Femur (tissue), 1 donor: ENCODE data around the gene ARIH1.
"Not testable (repeated sequence)": the region's sequence is repeated elsewhere in the genome, so short reads cannot be mapped to it uniquely, and the experiment has no call there.

Experiments
- DNase-seq: peaks from one replicate; pipeline ENCODE4 v3.0.0-alpha.2; 2017

The ARIH1 gene, protein sequence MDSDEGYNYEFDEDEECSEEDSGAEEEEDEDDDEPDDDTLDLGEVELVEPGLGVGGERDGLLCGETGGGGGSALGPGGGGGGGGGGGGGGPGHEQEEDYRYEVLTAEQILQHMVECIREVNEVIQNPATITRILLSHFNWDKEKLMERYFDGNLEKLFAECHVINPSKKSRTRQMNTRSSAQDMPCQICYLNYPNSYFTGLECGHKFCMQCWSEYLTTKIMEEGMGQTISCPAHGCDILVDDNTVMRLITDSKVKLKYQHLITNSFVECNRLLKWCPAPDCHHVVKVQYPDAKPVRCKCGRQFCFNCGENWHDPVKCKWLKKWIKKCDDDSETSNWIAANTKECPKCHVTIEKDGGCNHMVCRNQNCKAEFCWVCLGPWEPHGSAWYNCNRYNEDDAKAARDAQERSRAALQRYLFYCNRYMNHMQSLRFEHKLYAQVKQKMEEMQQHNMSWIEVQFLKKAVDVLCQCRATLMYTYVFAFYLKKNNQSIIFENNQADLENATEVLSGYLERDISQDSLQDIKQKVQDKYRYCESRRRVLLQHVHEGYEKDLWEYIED

DNA sequence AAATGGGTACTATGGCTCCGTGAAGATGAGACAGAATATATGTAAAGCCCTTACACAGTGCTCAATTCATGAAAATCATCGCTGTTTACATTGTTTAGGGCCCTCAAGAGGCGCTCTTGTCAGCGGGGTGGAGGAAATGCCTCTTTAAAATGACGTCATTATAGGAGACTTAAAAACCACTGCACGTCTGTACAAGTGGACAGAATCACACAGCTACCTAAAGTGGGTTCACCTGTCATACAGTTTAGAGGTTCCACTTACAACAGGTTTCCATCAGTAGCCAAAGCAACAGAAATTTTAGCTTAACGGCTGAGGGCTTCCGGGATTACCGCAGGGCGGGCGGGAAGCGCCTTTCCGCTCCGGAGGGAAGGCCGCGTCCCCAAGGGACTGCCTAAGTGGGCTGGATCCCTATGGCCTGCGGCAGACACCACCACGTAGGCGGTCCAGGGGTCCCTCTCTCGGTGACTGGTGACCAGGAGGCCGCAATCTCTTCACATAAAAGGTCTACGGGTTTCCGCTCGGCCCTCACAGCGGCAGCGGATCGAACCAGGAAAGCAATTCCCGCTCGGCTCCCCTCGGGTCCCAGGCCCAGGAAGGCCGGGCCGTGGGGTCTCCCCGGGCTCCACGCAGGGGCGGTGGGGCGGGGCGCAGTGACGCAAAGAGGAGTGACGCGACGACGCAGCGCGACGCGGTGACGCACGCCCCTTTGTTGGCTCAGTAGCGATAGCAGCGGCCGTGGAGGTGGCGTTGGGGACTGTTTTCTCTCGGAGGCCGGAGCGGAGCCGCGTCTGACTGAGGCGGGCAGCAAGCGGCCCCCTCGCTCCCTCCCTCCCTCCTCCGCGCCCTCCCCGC, at the start of gene ARIH1:
Gene ARIH1 (plus strand): TSS at position 717 of the 852 bp plus-strand sequence. CDS start 310 bp downstream, outside the sequence.
- DNase-seq, result peak; percentile 98

DNA sequence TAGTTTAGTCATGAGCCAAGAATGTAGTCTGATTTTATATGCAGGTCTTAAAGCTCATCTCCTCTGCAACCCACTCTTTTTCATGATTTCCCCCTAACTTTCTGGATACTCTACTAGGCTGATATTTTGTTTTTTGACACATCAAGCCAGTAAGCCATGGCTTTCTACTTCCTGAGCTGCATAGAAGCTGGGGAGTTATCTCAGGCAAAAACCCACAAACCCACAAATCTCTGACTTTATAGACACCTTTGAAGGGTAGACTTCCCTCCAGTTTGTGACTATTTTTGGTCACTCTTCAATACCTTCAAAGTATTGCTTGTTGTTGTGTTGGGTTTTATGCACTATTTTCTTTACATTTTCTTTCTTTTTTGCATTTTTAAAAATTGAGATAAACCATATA, 47.4 kb upstream of the ARIH1 start:
- no peak for DNase-seq

DNA sequence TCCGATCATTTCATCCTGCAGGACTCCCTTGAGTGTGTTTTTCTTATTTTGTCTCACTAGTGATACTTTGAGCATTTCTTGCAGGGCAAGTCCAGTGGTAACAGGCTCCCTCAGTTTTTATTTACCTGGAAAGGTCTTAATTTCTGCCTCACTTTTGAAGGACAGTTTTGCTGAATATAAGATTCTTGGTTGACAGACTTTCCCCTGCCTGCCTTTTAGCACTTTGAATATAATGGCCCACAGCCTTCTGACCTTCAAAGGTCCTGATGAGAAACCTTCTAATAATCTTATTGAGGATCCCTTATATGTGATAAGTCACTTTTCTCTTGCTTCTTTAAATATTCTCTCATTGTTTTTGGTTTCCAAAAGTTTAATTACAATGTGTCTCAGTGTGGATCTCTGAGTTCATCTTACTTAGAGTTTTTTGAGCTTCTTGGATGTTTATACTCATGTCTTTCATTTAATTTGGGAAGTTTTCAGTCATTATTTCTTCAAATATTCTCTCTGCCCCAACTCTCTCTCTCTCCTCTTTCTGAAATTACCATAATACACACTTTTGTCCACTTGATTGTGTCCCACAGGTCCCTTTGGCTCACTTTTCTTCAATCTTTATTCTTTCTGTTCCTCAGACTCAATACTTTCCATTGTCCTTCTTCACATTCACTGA, 36.3 kb upstream of the ARIH1 start:
- DNase-seq, result no peak

DNA sequence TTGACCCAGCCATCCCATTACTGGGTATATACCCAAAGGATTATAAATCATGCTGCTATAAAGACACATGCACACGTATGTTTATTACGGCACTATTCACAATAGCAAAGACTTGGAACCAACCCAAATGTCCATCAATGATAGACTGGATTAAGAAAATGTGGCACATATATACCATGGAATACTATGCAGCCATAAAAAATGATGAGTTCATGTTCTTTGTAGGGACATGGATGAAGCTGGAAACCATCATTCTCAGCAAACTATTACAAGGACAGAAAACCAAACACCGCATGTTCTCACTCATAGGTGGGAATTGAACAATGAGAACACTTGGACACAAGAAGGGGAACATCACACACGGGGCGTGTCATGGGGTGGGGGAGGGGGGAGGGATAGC, 31.3 kb upstream of the ARIH1 start:
- not testable (repeated sequence) for DNase-seq

DNA sequence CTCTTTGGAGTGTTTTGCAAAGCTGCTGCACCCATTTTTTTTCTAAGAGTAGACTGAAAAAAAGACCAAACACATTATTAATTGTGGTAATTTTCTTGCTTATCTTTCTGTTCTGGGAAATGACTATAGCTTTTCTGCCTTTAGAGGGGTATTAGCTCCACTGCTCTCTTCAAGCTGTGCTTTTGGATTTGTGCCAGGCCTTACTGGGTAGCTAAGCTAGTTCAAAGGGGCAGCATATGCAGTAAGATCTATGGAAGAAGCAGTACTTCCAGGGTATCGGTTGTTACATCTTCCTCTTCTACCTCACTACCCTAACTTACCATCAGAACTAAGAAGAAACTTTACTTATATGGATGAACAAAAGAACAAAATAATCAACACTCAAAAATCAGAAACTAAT, 28.7 kb upstream of the ARIH1 start:
- DNase-seq, result no peak

DNA sequence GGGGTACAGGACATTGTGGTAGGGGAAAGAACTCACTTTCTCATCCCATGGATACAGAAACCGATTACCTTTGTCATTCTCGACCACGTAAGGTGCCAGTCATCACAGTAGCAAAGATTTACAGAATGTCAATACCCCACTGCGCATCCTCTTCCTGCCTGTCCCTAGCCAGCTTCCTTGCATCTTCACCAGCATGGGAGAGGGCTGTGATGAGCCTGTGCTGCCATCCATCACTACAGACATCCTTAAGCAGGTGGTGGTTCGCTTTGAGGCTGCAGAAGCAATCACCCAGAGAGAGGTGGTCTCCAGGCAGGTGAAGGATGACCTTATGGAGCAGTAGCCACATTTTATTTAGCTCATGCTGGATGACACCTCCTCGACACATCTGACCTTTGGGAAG, 23.3 kb upstream of the ARIH1 start:
- DNase-seq, result no peak

DNA sequence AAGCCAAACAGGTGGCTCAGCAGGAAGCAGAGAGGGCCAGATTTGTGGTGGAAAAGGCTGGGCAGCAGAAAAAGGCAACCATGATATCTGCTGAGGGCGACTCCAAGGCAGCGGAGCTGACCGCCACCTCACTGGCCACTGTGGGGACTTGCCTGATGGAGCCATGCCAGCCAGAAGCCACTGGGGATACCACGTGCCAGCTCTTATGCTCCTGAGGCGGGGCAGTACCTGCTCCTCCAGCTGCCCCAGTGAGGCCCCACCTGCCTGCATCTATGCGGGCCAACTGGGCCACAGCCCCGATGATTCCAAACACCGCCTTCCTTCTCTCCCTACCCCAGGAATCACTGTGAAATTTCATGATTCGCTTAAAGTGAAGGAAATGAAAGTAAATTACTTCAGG, 22.9 kb upstream of the ARIH1 start:
- no peak for DNase-seq

DNA sequence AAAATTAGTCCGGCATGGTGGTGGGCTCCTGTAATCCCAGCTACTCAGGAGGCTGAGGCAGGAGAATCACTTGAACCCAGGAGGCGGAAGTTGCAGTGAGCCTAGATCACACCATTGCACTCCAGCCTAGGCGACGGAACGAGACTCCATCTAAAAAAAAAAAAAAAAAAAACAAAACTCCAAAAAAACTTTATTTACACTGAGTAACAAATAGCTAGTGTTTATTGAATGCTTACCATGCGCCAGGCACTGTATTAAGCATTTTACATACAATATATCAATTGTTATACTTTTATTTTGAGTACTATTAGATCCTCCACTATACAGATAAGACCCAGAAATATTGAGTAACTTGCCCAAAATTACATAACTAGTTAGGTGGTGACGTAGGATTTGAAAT, 17.4 kb upstream of the ARIH1 start:
- no peak for DNase-seq

DNA sequence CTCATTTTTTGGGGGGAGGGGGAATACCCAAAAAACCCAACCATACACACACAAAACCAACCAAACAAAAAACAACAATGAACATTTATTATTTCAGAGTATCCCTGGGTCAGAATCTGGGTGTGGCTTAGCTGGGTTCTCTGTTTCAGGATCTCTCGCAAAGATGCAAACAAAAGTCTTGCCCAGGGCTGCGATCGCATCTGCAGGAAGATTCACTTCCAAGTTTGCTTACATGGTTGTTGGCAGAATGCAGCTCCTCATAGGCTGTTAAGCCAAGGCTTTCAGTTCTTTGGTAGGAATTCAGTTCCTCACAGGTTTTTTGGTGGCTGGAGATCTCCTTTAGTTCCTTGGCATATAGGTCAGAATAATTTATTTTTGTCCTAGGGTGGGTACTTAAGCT, 13.7 kb upstream of the ARIH1 start:
- DNase-seq, result no peak

DNA sequence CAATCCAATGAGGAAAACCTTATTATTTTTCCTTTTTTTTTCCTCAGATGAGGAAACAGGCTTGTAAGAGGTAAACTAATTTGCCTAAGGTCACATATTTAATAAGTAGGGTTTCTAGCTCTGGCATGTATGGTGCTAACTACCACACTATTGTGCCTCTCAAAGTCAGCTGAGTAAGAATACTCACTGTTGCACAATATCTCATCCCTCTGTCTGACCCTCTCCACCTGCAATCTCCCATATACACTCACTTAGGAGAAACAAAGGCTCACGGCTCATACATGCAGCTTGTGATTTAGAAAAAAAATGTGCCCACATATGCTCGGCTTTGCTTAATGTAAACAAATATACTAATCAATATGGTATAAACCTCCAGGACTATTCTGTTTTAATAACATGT, 10.4 kb upstream of the ARIH1 start:
- DNase-seq, result no peak

DNA sequence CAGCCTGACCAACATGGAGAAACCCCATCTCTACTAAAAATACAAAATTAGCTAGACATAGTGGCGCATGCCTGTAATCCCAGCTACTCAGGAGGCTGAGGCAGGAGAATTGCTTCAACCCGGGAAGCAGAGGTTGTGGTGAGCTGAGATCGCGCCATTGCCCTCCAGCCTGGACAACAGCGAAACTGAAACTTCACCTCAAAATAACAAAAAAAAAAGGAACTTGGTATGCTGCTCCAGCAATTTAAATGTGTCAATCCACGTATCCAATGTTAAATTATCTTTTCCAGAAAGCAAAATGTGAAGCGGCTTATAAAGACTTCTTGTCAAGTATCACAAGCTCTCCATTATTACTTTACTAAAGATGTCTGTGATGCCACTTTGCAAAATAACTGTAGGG, 9.9 kb upstream of the ARIH1 start:
- DNase-seq, result no peak

DNA sequence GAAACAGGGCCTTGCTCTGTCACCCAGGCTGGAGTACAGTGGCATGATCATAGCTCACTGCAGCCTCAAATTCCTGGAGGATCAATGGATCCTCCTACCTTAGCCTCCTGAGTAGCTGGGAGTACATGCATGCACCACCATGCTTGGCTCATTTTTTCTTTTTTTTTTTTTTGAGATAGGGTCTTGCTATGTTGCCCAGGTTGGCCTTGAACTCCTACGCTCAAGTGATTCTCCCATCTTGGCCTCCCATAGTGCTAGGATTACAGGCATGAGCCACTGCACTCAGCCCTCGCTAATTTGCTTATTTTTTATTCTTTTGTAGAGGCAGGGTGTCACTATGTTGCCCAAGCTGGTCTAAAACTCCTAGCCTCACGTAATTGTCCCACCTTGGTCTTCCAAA, 6.0 kb upstream of the ARIH1 start:
- DNase-seq, result no peak

DNA sequence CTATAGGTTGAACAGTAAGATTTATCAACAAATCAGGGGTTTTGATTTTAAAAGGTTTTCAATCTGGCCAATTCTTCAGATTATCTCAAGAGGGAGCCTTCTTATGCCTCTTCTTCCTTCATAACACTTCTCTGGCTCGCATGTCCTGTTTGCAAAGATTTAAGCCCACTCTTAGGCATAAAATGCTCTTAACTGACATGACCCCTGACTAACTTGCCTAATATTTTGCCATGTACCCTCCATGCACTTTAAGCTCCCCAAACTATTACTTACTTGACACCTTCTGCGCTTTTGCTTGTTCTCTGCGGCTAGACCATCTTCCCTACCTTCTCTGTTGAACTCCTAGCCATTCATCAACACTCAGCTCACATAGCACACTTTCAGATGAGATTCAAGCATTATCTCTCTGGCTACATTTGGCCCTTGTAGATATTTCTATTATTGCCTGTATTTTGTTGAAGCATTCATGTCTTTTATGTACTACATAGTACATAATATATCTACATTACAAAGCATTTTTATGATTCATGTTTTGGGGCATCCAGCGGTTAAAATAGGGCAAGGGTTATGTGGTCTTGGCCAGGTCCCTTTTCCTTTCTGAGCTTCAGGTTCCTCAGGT, 1.0 kb upstream of the ARIH1 start:
- DNase-seq, result no peak

DNA sequence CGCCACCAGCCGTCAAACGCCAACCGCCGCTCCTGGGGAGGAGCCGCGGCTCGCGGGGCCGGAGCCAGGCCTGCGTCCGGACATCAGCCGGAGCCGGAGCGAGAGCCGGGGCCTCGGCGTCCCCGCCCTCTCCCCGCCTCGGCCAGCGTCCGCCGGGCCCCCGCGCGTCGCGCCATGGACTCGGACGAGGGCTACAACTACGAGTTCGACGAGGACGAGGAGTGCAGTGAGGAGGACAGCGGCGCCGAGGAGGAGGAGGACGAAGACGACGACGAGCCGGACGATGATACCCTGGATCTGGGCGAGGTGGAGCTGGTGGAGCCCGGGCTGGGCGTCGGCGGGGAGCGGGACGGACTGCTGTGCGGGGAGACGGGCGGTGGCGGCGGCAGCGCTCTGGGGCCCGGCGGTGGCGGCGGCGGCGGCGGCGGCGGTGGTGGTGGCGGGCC, 359 bp downstream of the ARIH1 start:
- DNase-seq, result no peak

DNA sequence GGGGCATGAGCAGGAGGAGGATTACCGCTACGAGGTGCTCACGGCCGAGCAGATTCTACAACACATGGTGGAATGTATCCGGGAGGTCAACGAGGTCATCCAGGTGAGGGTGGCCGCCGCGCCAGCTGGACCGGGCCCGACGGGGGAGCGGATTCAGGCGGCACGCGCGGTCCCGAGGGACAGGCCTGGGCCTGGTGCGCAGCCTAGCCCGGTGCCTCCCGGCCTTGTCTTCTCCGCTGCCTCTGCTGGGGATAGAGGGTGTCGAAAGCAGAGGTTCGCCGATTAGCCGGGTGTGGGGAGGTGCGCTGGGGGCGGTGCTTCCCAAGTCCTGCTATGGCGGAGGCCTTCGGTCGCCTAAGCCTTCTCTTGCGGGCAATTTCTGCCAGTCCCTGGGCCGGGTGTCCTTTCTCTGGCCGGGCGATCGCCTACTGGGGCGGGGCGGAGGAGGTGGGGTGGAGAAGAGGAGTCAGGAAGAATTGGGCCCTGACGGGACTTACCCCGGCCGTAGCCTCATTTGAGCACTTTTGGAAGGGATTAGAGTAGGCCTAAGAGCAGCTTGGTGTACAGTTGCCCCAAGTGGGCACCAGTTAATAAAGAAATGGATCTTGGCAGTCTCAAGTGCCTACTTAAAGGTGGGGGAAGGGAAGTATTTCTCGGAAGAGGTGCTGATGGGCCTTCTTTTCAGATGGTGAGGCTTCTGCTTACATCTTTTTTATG, 940 bp downstream of the ARIH1 start:
- DNase-seq, result peak; percentile 86

DNA sequence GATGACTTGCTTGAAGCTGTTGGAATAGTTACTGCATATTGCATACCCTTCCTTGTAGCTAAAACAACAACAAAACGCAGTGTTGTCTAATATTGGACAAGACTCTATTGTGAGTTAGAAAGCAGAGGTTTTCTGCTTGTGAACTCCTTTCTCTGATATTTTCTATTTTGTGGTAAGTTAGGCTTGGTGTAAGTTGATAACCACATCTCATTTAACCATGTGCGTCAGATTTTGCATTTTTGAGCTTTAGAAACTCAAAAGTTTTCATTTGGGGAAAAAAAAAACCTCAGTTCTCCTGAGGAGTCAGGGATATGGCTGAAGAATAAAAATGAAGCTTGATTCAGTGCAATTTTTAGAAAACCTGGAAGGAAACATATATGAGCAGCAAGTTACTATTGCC, 1.5 kb downstream of the ARIH1 start:
- no peak for DNase-seq

DNA sequence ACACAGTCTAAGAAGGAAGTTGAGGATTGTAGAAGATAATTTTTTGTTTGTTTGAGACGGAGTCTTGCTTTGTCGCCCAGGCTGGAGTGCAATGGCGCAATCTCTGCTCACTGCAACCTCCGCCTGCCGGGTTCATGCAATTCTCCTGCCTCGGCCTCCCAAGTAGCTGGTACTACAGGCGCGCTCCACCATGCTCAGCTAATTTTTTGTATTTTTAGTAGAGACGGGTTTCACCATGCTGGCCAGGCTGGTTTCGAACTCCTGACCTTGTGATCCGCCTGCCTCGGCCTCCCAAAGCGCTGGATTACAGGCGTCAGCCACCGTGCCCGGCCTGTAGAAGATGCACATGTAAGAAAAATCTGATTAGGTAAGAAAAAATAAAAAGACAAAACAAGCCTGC, 2.2 kb downstream of the ARIH1 start:
- DNase-seq, result not testable (repeated sequence)

DNA sequence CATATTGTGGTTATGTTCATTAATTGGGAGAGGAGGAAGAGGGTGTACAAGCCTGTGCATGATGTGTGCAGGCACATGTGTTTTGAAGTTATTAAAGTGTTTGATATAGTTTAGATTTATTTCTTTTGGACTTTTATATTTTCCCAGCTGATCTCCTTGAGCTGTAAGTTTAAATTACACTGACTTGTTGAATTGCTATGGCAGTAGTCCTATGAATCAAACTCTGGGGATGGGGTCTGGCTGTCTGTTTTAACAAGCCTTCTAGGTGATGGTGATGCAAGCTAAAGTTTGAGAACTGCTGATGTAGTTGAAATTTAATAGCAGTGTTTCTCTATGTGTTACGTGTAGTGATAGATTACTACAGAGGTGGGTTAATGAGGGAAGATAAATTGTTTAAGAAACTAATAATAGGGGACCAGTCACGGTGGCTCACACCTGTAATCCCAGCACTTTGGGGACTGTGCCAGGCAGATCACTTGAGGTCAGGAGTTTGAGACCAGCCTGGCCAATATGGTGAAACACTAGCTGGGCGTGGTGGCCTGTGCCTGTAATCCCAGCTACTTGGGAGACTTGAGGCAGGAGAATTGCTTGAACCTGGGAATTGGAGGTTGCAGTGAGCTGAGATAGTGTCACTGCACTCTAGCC, 7.0 kb downstream of the ARIH1 start:
- no peak for DNase-seq

DNA sequence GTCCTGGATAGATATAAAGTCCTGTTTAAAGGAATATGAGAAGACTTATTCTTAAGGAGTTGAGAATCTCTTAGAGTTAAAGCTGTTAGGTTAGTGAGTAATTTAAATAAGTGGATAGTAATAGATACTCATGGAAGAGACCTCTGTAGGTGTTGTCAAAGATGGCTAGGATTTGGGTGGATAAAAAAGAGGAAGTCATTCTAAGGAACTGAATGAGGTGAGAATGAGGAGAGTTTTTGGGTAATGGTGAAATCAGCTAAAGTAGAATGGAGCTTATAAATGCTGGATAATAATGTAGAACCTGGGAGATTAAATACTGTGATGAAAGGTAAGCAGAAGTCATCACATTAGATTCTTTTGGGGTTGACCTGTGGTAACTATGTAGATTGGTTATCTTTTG, 8.1 kb downstream of the ARIH1 start:
- no peak for DNase-seq

DNA sequence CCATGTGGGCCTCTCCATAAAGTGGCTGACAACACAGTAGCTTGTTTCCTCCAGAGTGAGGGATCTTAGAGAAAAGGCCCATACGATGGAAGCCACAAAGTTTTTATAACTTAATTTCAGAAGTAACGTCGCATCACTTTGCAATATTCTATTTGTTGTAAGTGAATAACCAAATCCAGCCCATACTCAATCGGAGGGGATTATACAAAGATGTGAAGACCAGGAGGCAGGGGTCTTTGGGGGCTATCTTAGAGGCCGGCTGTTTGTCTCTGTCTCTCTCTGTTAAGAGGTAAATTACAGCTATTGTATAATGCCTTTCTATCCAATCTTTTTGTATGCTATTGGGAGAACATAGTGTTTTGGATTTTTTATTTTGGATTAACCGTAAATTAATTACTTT, 9.1 kb downstream of the ARIH1 start:
- DNase-seq, result no peak

DNA sequence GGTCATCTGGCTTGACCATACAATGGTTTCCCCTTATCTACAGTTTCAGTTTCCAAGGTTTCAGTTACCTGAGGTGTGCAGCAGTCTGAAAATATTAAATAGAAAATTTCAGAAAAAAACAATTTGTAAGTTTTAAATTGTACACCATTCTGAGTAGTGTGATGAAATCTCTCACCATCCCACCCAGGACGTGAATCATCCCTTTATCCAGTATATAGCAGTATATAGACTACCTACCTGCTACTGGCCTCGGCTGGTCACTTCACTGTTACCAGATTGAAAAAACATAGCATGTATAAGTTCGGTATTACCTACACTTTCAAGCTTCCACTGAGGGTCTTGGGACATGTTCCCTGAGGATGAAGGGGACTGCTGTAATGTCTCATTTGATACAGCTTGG, 12.0 kb downstream of the ARIH1 start:
- no peak for DNase-seq
